IPS DF 4.7 (cell line): ENCODE measurements around the gene TGFBR3.
"Not testable (repeated sequence)": the region's sequence is repeated elsewhere in the genome, so short reads cannot be mapped to it uniquely, and the experiment has no call there.

Source experiments
- DNase-seq: peaks from one replicate; pipeline ENCODE4 v3.0.0-alpha.2; 2013; ENCODE audit warnings: low spot score; ENCODE audit errors: extremely low read depth

The TGFBR3 gene

DNA sequence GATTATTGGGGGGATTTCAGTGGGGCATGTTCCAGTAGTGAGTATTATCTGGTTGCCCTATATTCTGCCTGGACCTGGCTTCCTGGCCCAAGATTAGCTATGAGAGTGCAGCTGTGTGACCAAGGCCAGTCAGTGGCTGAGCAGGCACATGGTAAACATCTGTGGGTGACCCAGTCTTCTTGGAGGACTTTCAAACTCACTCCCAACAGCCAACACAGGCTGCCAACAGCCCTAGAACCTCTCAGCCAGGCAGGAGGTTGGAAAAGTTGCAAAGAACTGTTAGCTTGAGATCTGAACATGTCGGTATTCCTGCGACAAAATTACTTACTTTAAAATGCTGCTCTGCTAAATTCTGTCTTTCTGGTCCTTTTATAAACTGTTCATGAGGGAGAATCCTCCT, 192.4 kb downstream of the TGFBR3 start:
- no peak for DNase-seq

DNA sequence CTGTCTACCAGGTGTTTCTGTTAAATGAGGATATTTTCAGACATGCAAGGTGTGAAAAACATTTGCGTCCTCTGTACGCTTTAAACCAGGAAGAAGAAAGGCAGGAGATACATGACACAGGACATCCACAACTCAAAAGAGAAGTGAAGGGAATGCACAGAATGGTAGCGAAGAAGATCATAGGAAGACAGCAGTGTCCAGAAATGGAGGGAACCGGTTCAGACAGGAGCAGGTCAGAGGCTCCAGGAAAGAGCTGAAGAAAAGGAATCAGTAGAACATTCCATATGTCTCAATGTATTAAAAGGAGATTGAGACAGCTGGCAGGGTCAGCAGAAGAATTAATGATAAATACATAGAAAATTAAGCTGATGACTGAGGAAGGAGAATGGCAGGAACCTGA, 194.4 kb downstream of the TGFBR3 start:
- no peak for DNase-seq

DNA sequence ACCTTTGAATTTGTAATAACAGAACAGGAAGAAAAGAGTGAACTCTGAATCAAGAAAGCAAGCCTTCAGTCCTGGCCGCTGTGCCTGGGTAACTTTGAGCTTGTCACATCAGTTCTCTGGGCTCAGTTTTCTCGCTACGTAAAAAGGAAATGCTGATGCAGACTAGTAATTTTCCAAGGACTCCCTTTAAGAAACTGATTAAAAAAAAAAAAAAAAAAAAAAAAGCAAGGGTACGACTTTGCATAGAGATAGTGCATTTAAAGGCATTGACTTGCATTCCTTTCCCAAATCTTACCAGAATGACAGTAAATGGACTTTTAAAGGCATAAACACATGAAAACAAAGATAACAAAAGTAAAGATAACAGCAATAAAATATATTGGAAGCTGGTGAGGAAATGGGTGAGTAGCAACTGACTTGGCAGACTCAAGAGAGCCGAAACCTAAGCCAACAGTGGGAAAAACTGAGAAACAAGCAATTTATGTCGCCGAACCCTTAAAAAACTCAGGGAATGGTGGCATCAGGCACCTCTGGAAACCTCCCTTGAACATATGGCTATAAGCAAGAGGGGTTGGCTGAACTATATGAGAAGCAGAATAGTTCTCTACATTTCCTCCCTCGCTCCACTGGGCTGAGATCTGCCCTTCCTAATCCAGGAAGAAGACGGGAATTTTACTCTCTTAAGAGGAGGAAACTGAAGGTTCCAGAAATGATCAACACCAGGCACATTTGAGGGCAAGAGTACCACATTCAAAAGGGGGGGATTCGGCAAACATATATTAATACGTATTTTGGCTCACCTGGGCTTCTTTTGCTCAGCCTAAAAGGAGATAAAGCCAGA, 196.1 kb downstream of the TGFBR3 start:
- no peak for DNase-seq

DNA sequence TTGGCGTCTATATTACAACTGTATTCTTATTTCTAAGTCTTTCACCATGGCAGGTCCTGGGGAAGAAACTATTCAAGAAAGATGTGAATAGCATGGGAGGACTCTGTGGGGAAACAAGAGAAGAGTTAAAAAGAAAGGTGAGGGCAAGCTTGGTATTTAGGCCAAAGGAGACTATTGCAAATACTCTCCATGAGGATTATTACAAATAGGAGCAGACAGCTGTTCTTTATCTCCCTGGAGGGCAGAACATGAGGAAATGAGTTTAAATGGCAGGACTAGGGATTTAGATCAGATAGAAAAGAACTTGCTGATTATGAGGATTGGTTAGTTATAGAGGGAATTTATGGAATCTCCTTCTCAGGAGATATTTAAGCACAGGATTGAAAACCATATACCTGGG, 198.5 kb downstream of the TGFBR3 start:
- DNase-seq = no peak

DNA sequence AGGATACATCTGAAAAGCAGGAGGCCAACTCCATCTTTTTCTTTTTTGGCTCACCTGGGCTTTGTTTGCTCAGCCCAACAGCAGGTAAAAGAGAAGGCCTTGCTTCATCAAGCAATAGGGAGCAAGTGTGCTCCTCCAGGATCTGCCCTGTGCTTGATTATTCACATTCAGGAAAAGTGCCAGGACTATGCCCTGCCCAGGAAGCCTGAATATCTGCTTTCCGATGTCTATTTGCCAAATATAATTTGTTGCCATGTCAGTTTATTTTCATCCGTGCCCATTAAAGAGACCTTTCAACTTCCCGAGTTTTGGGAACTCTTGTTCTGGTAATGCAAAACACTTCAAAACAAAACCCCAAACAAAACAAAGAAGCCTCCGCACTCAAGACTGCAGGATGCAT, 200.0 kb downstream of the TGFBR3 start:
- no peak for DNase-seq

DNA sequence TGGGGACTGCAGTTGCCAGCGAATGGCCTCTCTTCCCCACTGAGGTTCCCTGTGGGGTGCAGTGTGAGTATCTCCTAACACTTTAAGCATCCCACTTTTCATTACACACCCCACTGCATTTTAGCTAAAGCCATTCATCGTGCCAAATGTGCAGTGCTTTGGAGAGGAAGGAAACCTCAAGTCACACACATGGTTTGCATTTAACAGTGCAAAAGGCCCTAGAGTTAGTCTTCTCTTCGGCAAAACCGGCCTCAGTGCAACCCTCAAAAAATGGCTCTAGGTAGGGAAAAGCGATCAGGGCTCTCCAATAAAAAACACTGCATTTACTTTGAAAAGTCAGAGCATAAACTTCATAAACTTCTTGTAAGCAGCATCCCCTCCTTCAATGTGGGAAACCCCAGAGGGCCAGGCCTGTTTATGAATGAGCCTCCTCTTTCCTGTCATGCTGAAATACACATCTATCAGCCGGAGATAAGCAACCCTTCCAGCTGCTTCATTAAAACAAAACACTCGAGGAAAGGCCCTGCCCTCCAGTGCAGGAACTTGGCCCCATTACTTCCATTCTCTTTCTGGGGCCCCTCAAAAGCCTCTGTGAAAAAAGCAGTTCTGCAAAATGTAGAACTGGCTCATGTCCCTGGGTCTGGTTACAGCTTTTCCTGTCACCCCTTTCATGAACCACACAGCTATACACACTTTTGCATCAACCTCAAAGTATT, 201.3 kb downstream of the TGFBR3 start:
- DNase-seq = no peak

DNA sequence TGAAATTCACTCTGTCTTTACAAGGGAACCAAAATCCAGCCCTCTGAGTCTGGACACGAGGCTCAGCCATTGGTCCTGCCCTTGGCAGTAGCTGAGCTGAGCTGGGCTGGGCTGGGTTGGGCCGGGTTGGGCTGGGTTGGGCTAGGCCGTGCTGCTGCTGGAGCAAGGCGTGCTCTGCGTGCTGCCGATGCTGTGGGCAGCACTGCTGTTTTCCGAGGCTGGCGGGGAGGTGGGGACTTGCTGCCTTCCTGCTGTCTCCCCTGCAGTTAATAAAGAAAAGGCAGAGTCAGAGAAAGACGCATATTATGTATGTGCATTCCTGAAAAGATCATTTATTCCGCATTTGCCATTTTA, 202.4 kb downstream of the TGFBR3 start:
- DNase-seq = no peak

DNA sequence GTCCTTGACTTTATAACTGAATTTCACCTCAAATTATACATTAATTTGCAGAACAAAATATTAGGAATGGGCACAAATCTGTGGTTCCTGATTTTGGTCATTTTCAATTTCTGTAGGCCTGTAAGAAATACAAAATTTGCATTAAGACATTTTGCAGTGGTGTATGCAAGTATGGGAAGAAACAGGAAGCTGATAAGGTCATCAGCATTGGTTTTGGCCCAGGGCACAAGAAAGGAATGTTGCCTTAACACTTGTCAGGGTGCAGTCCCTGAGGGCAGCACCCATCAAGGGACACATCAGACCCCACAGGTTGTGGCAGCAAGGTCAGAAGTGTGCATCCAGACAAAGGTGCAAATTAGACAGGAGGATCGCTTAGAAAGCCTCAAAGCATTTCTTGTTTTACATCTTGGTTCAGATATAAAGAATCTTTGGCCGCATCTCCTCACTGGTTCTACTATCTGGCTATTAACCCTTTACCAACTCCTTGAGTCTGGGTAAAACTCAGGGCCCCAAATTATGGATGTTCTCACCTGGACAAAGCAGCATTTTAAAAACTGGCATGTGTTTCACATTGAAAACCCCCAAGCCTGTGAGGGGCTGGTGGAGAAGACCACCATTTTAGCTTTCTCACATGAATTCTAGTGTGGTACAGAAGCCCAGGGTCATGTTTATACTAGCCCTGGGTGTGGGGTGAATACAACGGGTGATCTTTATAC, 202.9 kb downstream of the TGFBR3 start:
- no peak for DNase-seq

DNA sequence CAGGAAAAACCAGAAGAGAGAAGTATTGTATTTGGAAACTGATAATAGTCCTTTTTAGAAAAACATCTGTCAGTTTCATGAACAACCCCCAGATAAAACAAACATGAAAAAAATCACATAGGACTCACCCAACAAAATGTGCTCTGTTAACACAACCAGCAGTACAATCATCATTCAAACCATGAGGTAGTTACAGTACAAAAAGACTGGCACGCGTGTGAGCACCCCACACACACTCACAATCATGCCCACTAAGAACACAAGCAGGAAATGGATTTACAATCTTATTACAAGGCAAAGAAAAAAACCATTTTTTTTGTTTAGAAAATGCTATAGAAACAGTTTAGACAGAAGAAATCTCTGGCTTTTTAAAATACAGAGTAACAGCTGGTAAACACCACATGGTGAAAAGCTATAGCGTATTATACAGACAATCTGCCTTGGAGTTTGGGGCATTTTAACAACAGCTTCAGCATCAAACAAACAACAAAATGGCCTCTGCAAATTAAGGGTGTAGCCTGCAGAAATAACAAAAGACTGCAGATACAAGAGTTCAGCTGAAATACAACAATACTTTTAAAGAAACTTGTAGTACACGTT, 205.3 kb downstream of the TGFBR3 start:
- no peak for DNase-seq

DNA sequence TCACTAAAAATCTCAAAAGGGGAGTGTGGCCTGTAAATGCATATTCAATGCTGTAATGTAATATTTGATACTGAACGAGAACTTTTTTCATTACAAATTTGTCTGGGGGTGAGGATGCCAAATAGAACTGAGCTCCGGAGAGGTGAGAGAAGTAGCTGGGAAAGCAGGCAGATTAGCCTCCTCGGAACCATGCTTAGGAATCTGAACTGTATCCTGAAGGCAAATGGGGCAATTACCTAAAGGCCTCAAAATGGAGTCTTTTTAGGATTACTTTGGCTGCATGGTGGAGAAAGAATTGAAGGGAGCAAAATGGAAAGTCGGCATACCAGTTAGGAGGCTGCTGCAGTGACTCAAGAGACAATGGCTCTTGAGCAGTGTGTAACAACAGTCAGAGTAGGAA, 206.5 kb downstream of the TGFBR3 start:
- no peak for DNase-seq

DNA sequence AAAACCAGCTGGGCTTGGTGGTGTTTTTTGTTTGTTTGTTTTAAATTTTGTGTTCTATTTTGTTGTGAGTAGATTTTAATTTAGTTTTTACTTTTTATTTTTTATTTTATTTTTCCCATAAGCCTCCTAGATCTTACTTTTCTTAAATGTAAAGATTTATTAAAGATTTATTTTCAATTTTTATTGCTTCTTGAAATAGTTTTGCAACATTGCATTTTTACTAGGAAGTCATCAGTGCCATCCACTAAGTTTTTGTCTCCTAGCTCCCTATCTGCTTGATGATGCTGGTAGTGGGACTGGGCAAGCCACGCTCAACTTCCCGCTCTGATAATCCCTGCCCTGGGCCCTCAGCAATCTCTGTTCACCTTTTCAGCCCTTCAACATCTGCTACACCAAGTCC, 209.9 kb downstream of the TGFBR3 start:
- DNase-seq = no peak

DNA sequence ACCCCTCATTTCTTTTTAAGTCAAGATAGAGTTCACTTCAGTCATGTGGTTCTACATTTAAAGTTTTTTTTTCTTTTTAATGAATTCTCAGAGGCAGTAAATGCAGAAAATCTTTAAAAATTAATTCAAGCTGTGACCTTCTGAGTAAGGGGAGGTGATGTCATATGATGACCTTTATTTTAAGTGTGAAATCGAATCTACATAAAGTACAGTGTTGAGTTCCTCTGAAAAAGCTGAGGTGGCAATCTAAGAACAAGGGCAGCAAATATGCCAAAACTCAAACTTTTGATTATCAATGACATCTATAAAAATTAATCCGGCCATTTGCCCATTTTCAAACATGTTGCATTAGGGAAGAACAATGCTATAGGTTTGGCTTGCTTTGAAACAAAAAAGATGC, 211.8 kb downstream of the TGFBR3 start:
- DNase-seq = no peak

DNA sequence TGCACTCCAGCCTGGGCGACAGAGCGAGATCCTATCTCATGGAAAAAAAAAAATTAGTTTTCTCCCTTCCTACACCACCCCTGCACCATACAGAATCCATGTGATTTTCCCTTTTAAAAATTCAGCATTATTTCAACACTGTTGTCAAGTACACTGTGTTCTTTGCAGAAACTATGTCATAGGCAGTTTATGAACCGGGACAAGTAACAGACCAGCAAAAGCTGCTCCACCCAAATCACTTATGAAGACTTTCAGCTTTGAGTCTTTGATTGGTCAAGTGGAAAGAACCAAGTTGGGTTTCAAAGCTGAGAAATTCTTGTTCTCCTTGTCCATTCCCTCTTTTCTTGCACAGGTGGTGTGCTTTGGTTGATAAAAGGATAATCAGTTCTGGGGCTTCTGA, 212.3 kb downstream of the TGFBR3 start:
- DNase-seq = no peak

DNA sequence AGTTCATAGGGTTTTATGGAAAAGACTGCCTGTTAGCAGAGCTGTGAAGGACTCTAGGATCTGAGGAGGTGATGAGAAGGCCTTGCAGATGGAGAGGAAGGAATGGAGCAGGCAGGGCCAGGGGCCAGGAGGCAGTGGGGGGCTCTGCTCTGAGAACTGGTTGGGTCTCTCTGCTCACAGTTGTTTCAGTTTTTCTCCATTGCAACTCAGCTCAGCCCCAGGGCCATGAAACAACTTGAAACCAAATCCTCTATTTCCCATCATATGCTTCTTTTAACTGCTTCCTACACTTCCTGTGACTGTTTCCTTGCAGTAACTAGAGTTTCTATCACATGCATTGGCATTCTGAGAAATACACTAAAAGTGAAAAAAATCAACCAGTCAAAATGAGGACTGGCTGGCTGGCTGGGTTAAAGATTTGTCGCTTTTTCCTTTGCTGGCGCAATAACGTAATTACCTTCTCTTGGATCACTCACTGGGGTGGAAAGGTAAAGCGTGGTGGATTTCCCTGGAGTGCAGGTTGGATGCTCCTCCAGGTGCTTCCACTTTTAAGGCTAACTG, 213.3 kb downstream of the TGFBR3 start:
- no peak for DNase-seq

DNA sequence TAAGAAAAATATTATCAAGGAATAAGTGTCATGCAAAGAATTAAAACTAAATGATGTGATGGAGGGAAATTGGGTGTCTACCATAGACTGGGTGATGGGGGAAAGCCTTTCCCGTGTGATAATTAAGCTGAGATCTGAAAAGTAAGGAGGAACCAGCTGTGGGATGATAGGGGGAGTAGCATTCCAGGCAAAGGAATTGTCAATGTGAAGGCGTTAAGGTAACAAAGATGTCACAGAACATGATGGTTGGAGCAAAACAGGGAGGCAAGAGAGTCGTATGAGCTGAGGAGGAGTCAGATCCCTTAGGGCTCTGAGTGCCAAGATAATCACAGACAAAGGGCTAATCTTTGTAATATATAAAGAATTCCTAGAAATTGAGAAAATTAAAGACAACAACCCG, 215.2 kb downstream of the TGFBR3 start:
- no peak for DNase-seq

DNA sequence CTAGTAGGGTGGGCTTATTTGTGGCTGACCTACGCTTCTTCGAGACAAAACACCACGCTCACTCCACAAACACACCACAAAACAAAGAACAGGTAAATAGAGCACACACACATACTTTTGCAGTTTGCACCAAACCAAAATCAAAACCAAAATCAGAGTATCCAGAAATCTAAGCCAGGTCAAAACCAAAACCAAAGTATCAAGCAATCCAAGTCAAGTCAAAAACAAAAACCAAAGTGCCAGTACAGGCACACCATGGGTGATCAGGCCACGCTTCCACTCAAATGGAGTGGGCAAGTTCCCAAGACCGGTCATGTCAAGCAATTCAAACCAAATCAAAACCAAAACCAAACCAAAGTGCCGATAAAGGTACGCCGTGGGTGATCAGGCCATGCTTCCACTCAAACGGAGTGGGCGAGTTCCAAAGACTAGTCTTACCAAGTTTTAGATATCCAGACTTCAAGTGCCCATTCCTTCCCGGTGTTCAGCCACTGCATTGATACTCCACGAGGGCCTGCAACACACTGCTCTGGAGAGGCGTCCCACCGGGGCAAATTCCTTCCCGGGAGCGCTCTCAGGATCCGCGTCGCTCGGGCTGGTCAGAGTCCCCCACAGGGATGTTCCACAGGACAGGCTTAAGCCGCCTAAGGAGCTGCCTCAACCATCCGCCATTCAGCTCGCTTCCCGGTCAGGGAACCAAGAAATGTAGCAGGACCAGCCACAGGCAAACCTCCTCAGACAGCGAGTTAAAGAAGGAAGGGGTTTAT, 216.2 kb downstream of the TGFBR3 start:
- no peak for DNase-seq

DNA sequence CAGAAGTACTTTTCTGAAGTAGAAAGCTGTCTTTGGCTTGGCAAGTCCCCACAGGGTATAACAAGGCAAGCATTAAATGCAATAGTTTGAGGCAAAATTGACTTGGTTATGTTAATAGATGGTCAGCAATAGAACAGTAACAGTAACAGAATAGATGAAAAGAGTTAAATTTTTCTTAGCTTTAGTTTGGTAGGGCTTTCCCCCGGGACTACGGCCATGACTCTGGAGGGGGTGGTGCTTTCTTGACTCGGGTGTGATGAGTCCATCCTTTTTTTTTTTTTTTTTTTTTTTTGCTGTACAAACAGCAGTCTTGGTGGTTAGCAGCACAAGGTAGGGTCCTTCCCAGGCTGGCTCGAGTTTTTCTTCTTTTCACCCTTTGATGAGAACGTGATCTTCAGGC, 219.3 kb downstream of the TGFBR3 start:
- DNase-seq = not testable (repeated sequence)

DNA sequence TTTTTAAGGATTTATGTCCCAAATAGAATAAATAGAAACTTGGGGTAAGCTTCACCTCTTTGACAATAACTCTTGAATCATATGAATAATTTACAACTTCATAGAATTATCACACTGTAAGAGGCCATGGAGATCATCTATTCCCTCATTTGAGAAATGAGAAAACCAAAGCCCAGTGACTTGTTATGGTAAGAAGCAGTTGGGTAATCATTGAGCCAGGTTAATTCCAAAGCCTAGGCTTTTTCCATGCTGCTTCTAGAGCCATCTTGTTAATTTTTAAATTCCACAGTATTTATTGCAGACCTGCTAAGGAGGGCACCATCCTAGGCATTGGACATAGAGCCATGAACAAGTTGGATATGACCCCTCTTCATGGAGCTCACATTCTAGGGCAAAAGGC, 224.8 kb downstream of the TGFBR3 start:
- no peak for DNase-seq

DNA sequence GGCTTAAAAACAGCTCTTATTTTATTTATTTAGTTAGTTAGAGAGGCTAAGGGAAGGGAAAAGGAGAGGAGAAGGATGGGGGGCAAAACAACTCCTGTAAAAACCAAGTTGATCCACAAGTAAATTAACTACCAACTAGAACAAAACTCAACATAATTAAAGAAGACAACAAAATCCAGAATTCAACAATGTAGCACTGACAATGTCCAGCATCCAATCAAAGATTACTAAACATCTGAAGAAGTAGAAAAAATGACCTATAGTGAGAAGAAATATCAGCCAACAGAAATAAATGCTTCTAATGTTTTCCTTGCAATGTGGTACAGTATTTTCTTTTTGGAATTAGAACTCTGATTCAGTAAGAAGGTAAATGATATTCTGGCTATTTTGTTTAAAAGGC, 225.2 kb downstream of the TGFBR3 start:
- DNase-seq = no peak

DNA sequence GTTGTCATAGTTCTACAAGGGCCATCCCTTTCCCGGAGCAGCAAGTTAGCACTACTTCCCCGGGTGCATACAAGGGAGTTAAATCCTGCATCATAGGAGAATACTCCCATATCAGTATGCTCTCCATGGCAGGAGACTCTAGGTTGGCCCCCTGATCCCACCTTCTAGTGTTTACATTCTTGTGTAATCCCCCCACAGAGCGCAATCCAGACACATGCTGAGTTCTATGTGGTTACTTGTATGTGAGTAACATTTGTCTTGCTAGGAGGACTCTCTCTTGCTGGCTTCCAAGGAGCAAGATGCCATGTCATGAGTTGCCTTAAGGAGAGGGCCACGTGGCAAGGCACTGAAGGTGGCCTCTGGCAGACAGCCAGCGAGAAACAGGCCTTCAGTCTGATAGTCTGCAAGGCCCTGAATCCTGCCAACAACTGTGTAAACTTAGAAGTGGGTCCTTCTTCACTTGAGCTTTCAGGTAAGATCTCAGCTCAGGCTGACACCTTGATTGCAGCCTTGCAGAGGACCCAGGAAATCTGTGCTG, 230.0 kb downstream of the TGFBR3 start:
- DNase-seq = no peak

DNA sequence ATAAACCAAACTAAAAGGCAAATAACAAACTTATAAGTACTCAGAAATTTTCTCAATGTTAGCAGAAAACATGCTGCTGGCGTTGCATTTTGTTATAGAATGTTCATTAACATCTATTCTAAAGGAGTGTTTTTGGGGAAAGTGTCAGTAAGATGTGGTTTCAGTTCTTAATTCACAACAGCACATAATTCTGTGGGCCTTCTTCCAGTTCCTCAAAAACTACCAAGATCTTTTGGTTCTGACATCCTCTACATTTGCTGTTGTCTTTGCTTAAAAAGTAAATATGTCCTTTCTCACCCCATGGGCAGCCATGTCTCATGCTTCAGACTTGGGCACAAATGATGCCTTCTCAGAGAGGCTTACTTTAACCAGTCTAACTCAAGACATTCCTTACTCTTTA, 232.8 kb downstream of the TGFBR3 start:
- DNase-seq = no peak
